ENCODE results near the gene GSTM4. TPM values are rescaled to one million over a fixed set of nuclear protein-coding genes. Genes with fewer than 3 reads are reported as not detected.

Gene GSTM4
- total RNA-seq, 1 experiment from 2014 or later, result 24.6 TPM

GRCh38 chr1:109625176-109625575 lies 30.7 kb upstream of the GSTM4 start:
- TF ChIP-seq CTCF (conservative IDR thresholded peaks at IDR 0.05), result no peak
- no peak for DNase-seq
- Mint-ChIP-seq H3K4me1 (peaks cover 13 to 35% of the 10 kb centered on the region in 2 experiments), H3K4me3 (no peak overlapping the region), H3K9me3 (no peaks in the 10 kb centered on the region), H3K36me3 (ENCODE audit: insufficient read depth in 1 of 3, low read depth in 3 of 3) (peaks cover 22 to 40% (median 34%) of the 10 kb centered on the region in 3 experiments; a peak in 6 of 7 replicates), H3K27ac (peak overlapping the region; percentile 40 to 87 (median 76); a peak in 2 of 7 replicates), H3K27me3 (ENCODE audit: low read depth) (no peaks in the 10 kb centered on the region; the same call in 1 of the 2 replicates)
- Histone ChIP-seq H3K56ac (ENCODE audit: insufficient read length, low read depth, low read length) (no peak overlapping the region), H3K27ac (ENCODE audit: insufficient read length, low read depth, low read length) (no peak overlapping the region), H3K9ac (ENCODE audit: extremely low read depth, insufficient read length, low read length) (no peak overlapping the region), H2BK20ac (ENCODE audit: low read depth, low read length, poor library complexity, severe bottlenecking) (no peak overlapping the region), H3K4ac (ENCODE audit: low read depth, low read length) (no peak overlapping the region), H3T11ph (ENCODE audit: low read length) (no peak overlapping the region), H2BK5ac (ENCODE audit: insufficient read length, low read length) (no peak overlapping the region), H3K27me3 (ENCODE audit: insufficient read depth, low read length) (no peaks in the 10 kb centered on the region), H4K91ac (ENCODE audit: insufficient read length, low read depth, low read length) (no peak overlapping the region), H3K18ac (ENCODE audit: insufficient read length, low read depth, low read length) (no peak overlapping the region), H2BK15ac (ENCODE audit: low read depth, low read length) (no peak overlapping the region), H3K4me2 (ENCODE audit: insufficient read depth, insufficient read length, low read length) (no peak overlapping the region), H3K79me1 (ENCODE audit: insufficient read depth, low read depth, low read length, poor library complexity, severe bottlenecking) (no peaks in the 10 kb centered on the region), H2BK12ac (ENCODE audit: insufficient read length, low read depth, low read length) (no peak overlapping the region), H3K14ac (ENCODE audit: insufficient read depth, low read length) (no peak overlapping the region), H4K20me1 (ENCODE audit: control insufficient read depth, insufficient read depth, insufficient read length) (peaks cover 2% of the 10 kb centered on the region), H4K8ac (replicated peaks; ENCODE audit: insufficient read length, low read depth, low read length) (no peak overlapping the region), H2AK5ac (ENCODE audit: insufficient read length, low read length) (no peak overlapping the region), H3K23me2 (ENCODE audit: insufficient read length, low read depth, low read length, poor library complexity, severe bottlenecking) (peaks cover 8% of the 10 kb centered on the region), H3K9me3 (ENCODE audit: control insufficient read depth, low read depth, low read length) (no peaks in the 10 kb centered on the region), H3K23ac (ENCODE audit: insufficient read length, low read depth, low read length) (no peak overlapping the region), H3K4me1 (ENCODE audit: insufficient read depth, low read length) (no peaks in the 10 kb centered on the region), H3K79me2 (ENCODE audit: insufficient read depth, low read length) (peaks cover 6% of the 10 kb centered on the region; the same call in 1 of the 2 replicates), H2AFZ (ENCODE audit: low read length) (no peak overlapping the region), H4K5ac (ENCODE audit: insufficient read length, low read depth, low read length) (no peak overlapping the region), H2BK120ac (ENCODE audit: low read depth, low read length, poor library complexity, severe bottlenecking) (no peak overlapping the region)
- WGBS (ENCODE audit: extremely low coverage, insufficient read length, low lambda C conversion rate), result no CpG with 5 or more reads among the region's 16 CpGs

Data from H9 (cell line).